Suprapubic skin (tissue), 3 donors: Measurements from ENCODE around the gene CACNA2D2.

Experiments
- EP300 ChIP-seq: sonication (generic); formaldehyde crosslinking; IDR thresholded peaks from one replicate; pipeline ENCODE4 v1.6.1; 2017; ENCODE audit warnings: antibody characterized with exemption
- POLR2A ChIP-seq, 2 donors: fragments of 450-650 bp; IDR thresholded peaks; one replicate each; pipeline ENCODE4 v1.6.1; 2017; ENCODE audit warnings: antibody characterized with exemption in 2 of 2, mild to moderate bottlenecking in 2 of 2, moderate library complexity in 2 of 2
- TF ChIP-seq, protein P1 (sequence below), 2 donors: fragments of 200-600 bp in 1 of 2; fragments of 450-650 bp in 1 of 2; sonication (generic) in 1 of 2; IDR thresholded peaks; one replicate each; pipeline ENCODE4 v1.5.1; 2016 to 2019; ENCODE audit warnings: antibody characterized with exemption in 2 of 2, mild to moderate bottlenecking in 1 of 2, moderate library complexity in 1 of 2

DNA sequence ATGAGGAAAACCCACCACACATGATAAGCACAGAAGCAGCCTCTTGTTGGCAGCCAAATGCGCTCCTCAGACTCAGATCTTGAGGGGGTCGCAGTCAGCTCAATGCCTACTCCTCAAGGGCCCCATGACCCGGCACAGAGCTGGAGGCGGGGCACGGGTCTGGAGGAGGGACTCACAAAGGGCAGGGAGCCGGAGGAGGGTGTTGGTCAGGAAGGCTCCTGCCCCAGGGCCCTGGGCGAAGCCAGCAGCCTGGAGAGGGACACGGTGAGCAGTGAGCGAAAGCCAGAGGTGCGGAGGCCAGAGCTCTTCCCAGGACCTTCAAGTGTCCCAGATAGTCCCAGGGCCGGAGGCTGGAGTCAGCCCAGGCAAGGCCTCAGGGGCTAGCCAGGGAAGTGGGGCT lies 9.8 kb downstream of the CACNA2D2 start:
- TF ChIP-seq, protein P1, sequence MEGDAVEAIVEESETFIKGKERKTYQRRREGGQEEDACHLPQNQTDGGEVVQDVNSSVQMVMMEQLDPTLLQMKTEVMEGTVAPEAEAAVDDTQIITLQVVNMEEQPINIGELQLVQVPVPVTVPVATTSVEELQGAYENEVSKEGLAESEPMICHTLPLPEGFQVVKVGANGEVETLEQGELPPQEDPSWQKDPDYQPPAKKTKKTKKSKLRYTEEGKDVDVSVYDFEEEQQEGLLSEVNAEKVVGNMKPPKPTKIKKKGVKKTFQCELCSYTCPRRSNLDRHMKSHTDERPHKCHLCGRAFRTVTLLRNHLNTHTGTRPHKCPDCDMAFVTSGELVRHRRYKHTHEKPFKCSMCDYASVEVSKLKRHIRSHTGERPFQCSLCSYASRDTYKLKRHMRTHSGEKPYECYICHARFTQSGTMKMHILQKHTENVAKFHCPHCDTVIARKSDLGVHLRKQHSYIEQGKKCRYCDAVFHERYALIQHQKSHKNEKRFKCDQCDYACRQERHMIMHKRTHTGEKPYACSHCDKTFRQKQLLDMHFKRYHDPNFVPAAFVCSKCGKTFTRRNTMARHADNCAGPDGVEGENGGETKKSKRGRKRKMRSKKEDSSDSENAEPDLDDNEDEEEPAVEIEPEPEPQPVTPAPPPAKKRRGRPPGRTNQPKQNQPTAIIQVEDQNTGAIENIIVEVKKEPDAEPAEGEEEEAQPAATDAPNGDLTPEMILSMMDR (IDR thresholded peaks at IDR 0.05), result no peak
- no peak for TF ChIP-seq POLR2A (IDR thresholded peaks at IDR 0.05)
- no peak for TF ChIP-seq EP300
